Mononuclear cell (primary cell): Measurements from ENCODE around the gene AKR1C8. TPM values are rescaled to one million over a fixed set of nuclear protein-coding genes. Genes with fewer than 3 reads are reported as not detected.
"Not testable (repeated sequence)": the region's sequence is repeated elsewhere in the genome, so short reads cannot be mapped to it uniquely, and the experiment has no call there.

Experiments used
- H3K27me3 ChIP-seq: 2 replicates; pipeline ENCODE4 v1.6.0; 2011; ENCODE audit warnings: low read length, control low read depth; ENCODE audit not compliant: insufficient read depth
- H3K4me1 ChIP-seq: 2 replicates; pipeline ENCODE4 v1.5.1; 2011; ENCODE audit warnings: mild to moderate bottlenecking, low read length, control low read depth; ENCODE audit not compliant: insufficient read depth
- H3K4me3 ChIP-seq: 2 replicates; pipeline ENCODE4 v1.5.1; 2011; ENCODE audit warnings: mild to moderate bottlenecking, low read length, moderate library complexity
- H3K9me3 ChIP-seq: 2 replicates; pipeline ENCODE4 v1.5.1; 2011; ENCODE audit warnings: low read depth, mild to moderate bottlenecking, control low read depth, low read length
- total RNA-seq: library from RNA; depleted of rRNA; stranded (reverse); fragments of >200 nt; gene quantifications from one replicate; pipeline ENCODE4 v1.2.3, GENCODE V29; 2012

The AKR1C8 gene
- total RNA-seq, 1 donor = 0.42 TPM

GRCh38 chr10:5146920-5147254 lies 38.1 kb downstream of the AKR1C8 start:
- Histone ChIP-seq H3K27me3 (no peaks in the 10 kb centered on the region), H3K4me1 (no peaks in the 10 kb centered on the region), H3K9me3 (no peaks in the 10 kb centered on the region), H3K4me3 (no peak overlapping the region)

- no peaks in the 10 kb centered on the region for H3K27me3 ChIP-seq
- no peak overlapping the region for H3K4me3 ChIP-seq
- no peaks in the 10 kb centered on the region for H3K9me3 ChIP-seq
- no peaks in the 10 kb centered on the region for H3K4me1 ChIP-seq
Observed at GRCh38 chr10:5143137-5143536, 41.8 kb downstream of the AKR1C8 start.

GRCh38 chr10:5142199-5142598 lies 42.8 kb downstream of the AKR1C8 start:
- H3K4me3 ChIP-seq = no peak overlapping the region
- H3K27me3 ChIP-seq = no peaks in the 10 kb centered on the region
- H3K4me1 ChIP-seq = no peaks in the 10 kb centered on the region
- H3K9me3 ChIP-seq = peaks cover 2% of the 10 kb centered on the region

- H3K4me1 ChIP-seq = not testable (repeated sequence)
Observed at GRCh38 chr10:5137699-5138098, 47.3 kb downstream of the AKR1C8 start.

GRCh38 chr10:5136468-5137087 lies 48.4 kb downstream of the AKR1C8 start:
- Histone ChIP-seq H3K4me1 (no peaks in the 10 kb centered on the region), H3K4me3 (no peak overlapping the region), H3K9me3 (peaks cover 20% of the 10 kb centered on the region), H3K27me3 (no peaks in the 10 kb centered on the region)

More at GRCh38 chr10:5137699-5138098, 47.3 kb downstream of the AKR1C8 start:
- H3K4me3 ChIP-seq, H3K27me3 ChIP-seq: not testable (repeated sequence)
- peaks cover 20% of the 10 kb centered on the region for H3K9me3 ChIP-seq

- Histone ChIP-seq H3K9me3 (peaks cover 20% of the 10 kb centered on the region), H3K27me3 (no peaks in the 10 kb centered on the region), H3K4me1 (no peaks in the 10 kb centered on the region), H3K4me3 (no peak overlapping the region)
Observed at GRCh38 chr10:5135581-5135980, 49.4 kb downstream of the AKR1C8 start.

GRCh38 chr10:5125315-5126044 lies 59.5 kb downstream of the AKR1C8 start:
- H3K27me3 ChIP-seq = peaks cover 3% of the 10 kb centered on the region
- H3K4me3 ChIP-seq = no peak overlapping the region
- H3K4me1 ChIP-seq = no peaks in the 10 kb centered on the region
- peaks cover 7% of the 10 kb centered on the region for H3K9me3 ChIP-seq

GRCh38 chr10:5123886-5124285 lies 61.1 kb downstream of the AKR1C8 start:
- Histone ChIP-seq H3K27me3 (peaks cover 3% of the 10 kb centered on the region), H3K4me3 (no peak overlapping the region), H3K4me1 (no peaks in the 10 kb centered on the region), H3K9me3 (peaks cover 7% of the 10 kb centered on the region)

- H3K9me3 ChIP-seq, H3K27me3 ChIP-seq, H3K4me3 ChIP-seq, H3K4me1 ChIP-seq: not testable (repeated sequence)
Observed at GRCh38 chr10:5119997-5120396, 65.0 kb downstream of the AKR1C8 start.

GRCh38 chr10:5117026-5117425 lies 67.9 kb downstream of the AKR1C8 start:
- no peaks in the 10 kb centered on the region for H3K27me3 ChIP-seq
- no peak overlapping the region for H3K4me3 ChIP-seq
- no peaks in the 10 kb centered on the region for H3K4me1 ChIP-seq
- H3K9me3 ChIP-seq = no peaks in the 10 kb centered on the region

GRCh38 chr10:5116621-5117020 lies 68.3 kb downstream of the AKR1C8 start:
- no peak overlapping the region for H3K4me3 ChIP-seq

GRCh38 chr10:5109861-5110260 lies 75.1 kb downstream of the AKR1C8 start:
- H3K27me3 ChIP-seq, H3K9me3 ChIP-seq, H3K4me1 ChIP-seq: not testable (repeated sequence)

More at GRCh38 chr10:5116621-5117020, 68.3 kb downstream of the AKR1C8 start:
- Histone ChIP-seq H3K9me3 (no peaks in the 10 kb centered on the region), H3K27me3 (no peaks in the 10 kb centered on the region), H3K4me1 (no peaks in the 10 kb centered on the region)

GRCh38 chr10:5108658-5109416 lies 76.1 kb downstream of the AKR1C8 start:
- Histone ChIP-seq H3K4me1 (no peaks in the 10 kb centered on the region), H3K27me3 (no peaks in the 10 kb centered on the region), H3K9me3 (no peaks in the 10 kb centered on the region), H3K4me3 (no peak overlapping the region)

More at GRCh38 chr10:5109861-5110260, 75.1 kb downstream of the AKR1C8 start:
- H3K4me3 ChIP-seq = not testable (repeated sequence)

- Histone ChIP-seq H3K4me1 (no peaks in the 10 kb centered on the region), H3K9me3 (no peaks in the 10 kb centered on the region), H3K4me3 (no peak overlapping the region), H3K27me3 (no peaks in the 10 kb centered on the region)
Observed at GRCh38 chr10:5107860-5108526, 77.0 kb downstream of the AKR1C8 start.

- no peaks in the 10 kb centered on the region for H3K27me3 ChIP-seq
- H3K4me3 ChIP-seq = no peak overlapping the region
- no peaks in the 10 kb centered on the region for H3K9me3 ChIP-seq
- H3K4me1 ChIP-seq = no peaks in the 10 kb centered on the region
Observed at GRCh38 chr10:5106553-5106952, 78.4 kb downstream of the AKR1C8 start.
